Measurements from ENCODE around the gene TRPC1.

- no peak for TF ChIP-seq CTCF (conservative IDR thresholded peaks at IDR 0.05)
- TF ChIP-seq EZH2 (IDR thresholded peaks at IDR 0.05; ENCODE audit: low read depth): no peak
Observed at GRCh38 chr3:142796823-142797222, 73.0 kb downstream of the TRPC1 start.
